Liver (tissue), 9 donors: ENCODE measurements around the gene RALGAPA2. TPM values are rescaled to one million over a fixed set of nuclear protein-coding genes. Genes with fewer than 3 reads are reported as not detected.
"Not testable (repeated sequence)": the region's sequence is repeated elsewhere in the genome, so short reads cannot be mapped to it uniquely, and the experiment has no call there.

ENCODE experiments used
- DNase-seq: peaks from one replicate; pipeline ENCODE4 v3.0.0-alpha.2; 2017; ENCODE audit warnings: low spot score
- H3K27ac ChIP-seq, 2 donors: one replicate each; pipeline ENCODE4 v1.7.0; 2013; ENCODE audit warnings: inconsistent platforms in 2 of 2, low read length in 2 of 2, control low read depth in 1 of 2, low read depth in 1 of 2, mild to moderate bottlenecking in 1 of 2
- H3K27me3 ChIP-seq, 4 donors: one replicate each; pipeline versions ENCODE4 v1.6.1 to v1.7.0; 2013; ENCODE audit warnings: low read length in 3 of 4, inconsistent platforms in 1 of 4, mild to moderate bottlenecking in 1 of 4, moderate library complexity in 1 of 4; ENCODE audit not compliant: control insufficient read depth in 4 of 4, insufficient read depth in 4 of 4
- H3K36me3 ChIP-seq, 4 donors: one replicate each; pipeline versions ENCODE4 v1.6.1 to v1.7.0; 2013; ENCODE audit warnings: low read length in 3 of 4, mild to moderate bottlenecking in 3 of 4, low read depth in 1 of 4, moderate library complexity in 1 of 4; ENCODE audit not compliant: control insufficient read depth in 4 of 4, insufficient read depth in 3 of 4
- H3K4me1 ChIP-seq, 4 donors: one replicate each; pipeline versions ENCODE4 v1.6.1 to v1.7.0; 2013; ENCODE audit warnings: low read length in 3 of 4, mild to moderate bottlenecking in 3 of 4, moderate library complexity in 1 of 4; ENCODE audit not compliant: control insufficient read depth in 4 of 4, insufficient read depth in 4 of 4
- H3K4me3 ChIP-seq, 3 donors: one replicate each; pipeline versions ENCODE4 v1.6.1 to v1.7.0; 2013; ENCODE audit warnings: low read length in 3 of 3, control low read depth in 1 of 3, low read depth in 1 of 3, mild to moderate bottlenecking in 1 of 3
- H3K9ac ChIP-seq, 2 donors: one replicate each; pipeline ENCODE4 v1.7.0; 2013; ENCODE audit warnings: low read length in 2 of 2, mild to moderate bottlenecking in 2 of 2, moderate library complexity in 2 of 2, control low read depth in 1 of 2, low read depth in 1 of 2
- H3K9me3 ChIP-seq, 4 donors: one replicate each; pipeline versions ENCODE4 v1.6.1 to v1.7.0; 2013; ENCODE audit warnings: low read length in 3 of 4; ENCODE audit not compliant: control insufficient read depth in 4 of 4
- EGR1 ChIP-seq, 2 donors: IDR thresholded peaks; 2 replicates each; pipeline ENCODE4 v1.6.1; 2016 to 2018; ENCODE audit warnings: antibody characterized with exemption in 2 of 2, low read depth in 2 of 2
- FOXA1 ChIP-seq: IDR thresholded peaks from 2 replicates; pipeline ENCODE4 v1.6.1; 2016; ENCODE audit warnings: antibody characterized with exemption
- FOXA2 ChIP-seq: IDR thresholded peaks from 2 replicates; pipeline ENCODE4 v1.6.1; 2016; ENCODE audit warnings: antibody characterized with exemption
- GABPA ChIP-seq, 2 donors: IDR thresholded peaks in 1 of 2; conservative IDR thresholded peaks in 1 of 2; 2 replicates each; pipeline ENCODE4 v1.6.1; 2016; ENCODE audit warnings: antibody characterized with exemption in 2 of 2, mild to moderate bottlenecking in 1 of 2, moderate library complexity in 1 of 2
- HNF4A ChIP-seq, 2 donors: conservative IDR thresholded peaks; 2 replicates each; pipeline ENCODE4 v1.6.1; 2016; ENCODE audit warnings: antibody characterized with exemption in 2 of 2, mild to moderate bottlenecking in 2 of 2
- HNF4G ChIP-seq: IDR thresholded peaks from 2 replicates; pipeline ENCODE4 v1.6.1; 2016; ENCODE audit warnings: antibody characterized with exemption
- JUND ChIP-seq, 2 donors: IDR thresholded peaks; 2 replicates each; pipeline ENCODE4 v1.6.1; 2016; ENCODE audit warnings: antibody characterized with exemption in 2 of 2
- MAX ChIP-seq: IDR thresholded peaks from 2 replicates; pipeline ENCODE4 v1.6.1; 2016; ENCODE audit warnings: antibody characterized with exemption
- NR2F2 ChIP-seq: IDR thresholded peaks from 2 replicates; pipeline ENCODE4 v1.6.1; 2016; ENCODE audit warnings: antibody characterized with exemption
- RAD21 ChIP-seq, 2 donors: IDR thresholded peaks; 2 replicates each; pipeline ENCODE4 v1.6.1; 2016; ENCODE audit warnings: antibody characterized with exemption in 2 of 2, mild to moderate bottlenecking in 2 of 2
- RXRA ChIP-seq, 2 donors: IDR thresholded peaks; 2 replicates each; pipeline ENCODE4 v1.6.1; 2017 to 2018; ENCODE audit warnings: antibody characterized with exemption in 2 of 2, mild to moderate bottlenecking in 1 of 2
- SP1 ChIP-seq: IDR thresholded peaks from 2 replicates; pipeline ENCODE4 v1.6.1; 2018; ENCODE audit warnings: antibody characterized with exemption, mild to moderate bottlenecking
- TAF1 ChIP-seq: conservative IDR thresholded peaks from 2 replicates; pipeline ENCODE4 v1.6.1; 2016; ENCODE audit warnings: antibody characterized with exemption, mild to moderate bottlenecking
- WGBS: extraction: QIAGEN DNeasy Blood & Tissue Kit; methylation state at CpG from one replicate; pipeline ENCODE4 v1.1.7; 2013; 5-methylcytosine and 5-hydroxymethylcytosine counted together
- polyA plus RNA-seq, 2 donors: library from polyadenylated mRNA; stranded (reverse) in 1 of 2; unstranded in 1 of 2; fragments of 200-250 nt in 1 of 2; fragments of >200 nt in 1 of 2; fragmentation: Nextera tagmentation in 1 of 2; extraction: Ambion mirVana in 1 of 2; gene quantifications; one replicate each; pipeline versions ENCODE4 v1.2.1 to v1.2.3, GENCODE V29; 2013 to 2015
- total RNA-seq, 2 donors: library from RNA; depleted of rRNA; stranded (reverse); fragments of >200 nt; gene quantifications; one replicate each; pipeline ENCODE4 v1.2.3, GENCODE V29; 2014
- TF ChIP-seq, protein P1 (sequence below): IDR thresholded peaks from 2 replicates; pipeline ENCODE4 v1.6.1; 2016; ENCODE audit warnings: antibody characterized with exemption
- TF ChIP-seq, protein P2 (sequence below): fragments of 150-350 bp; IDR thresholded peaks from 2 replicates; pipeline ENCODE4 v1.5.1; 2017; ENCODE audit warnings: improper control_type of control experiment, low read depth, low read length; ENCODE audit not compliant: missing input control
- donor health status: healthy.
- donor health status: healthy.
- donor health status: healthy.
- donor health status: healthy.
- donor health status: healthy.

RALGAPA2 gene
- total and polyA plus RNA-seq, 4 donors: 14.8 to 89.9 (median 25.1) TPM

GRCh38 chr20:20358801-20359200, 353.6 kb downstream of the RALGAPA2 start:
- H3K36me3 ChIP-seq: no peaks in the 10 kb centered on the region
- TF ChIP-seq SP1 (no peak), NR2F2 (no peak), FOXA1 (no peak), HNF4G (no peak), TAF1 (no peak), JUND (IDR thresholded peaks at IDR 0.05) (no peak), HNF4A (conservative IDR thresholded peaks at IDR 0.05) (no peak)
- no peaks in the 10 kb centered on the region for H3K9me3 ChIP-seq
- H3K27ac ChIP-seq: no peak overlapping the region
- no peak overlapping the region for H3K9ac ChIP-seq
- H3K4me3 ChIP-seq: no peak overlapping the region
- peaks cover 0 to 13% (median 7%) of the 10 kb centered on the region in 4 donors for H3K27me3 ChIP-seq
- peaks cover 0 to 7% (median 5%) of the 10 kb centered on the region in 4 donors for H3K4me1 ChIP-seq
- no peak for DNase-seq

GRCh38 chr20:20355503-20355902, 356.9 kb downstream of the RALGAPA2 start:
- DNase-seq, H3K4me3 ChIP-seq, H3K27ac ChIP-seq, H3K36me3 ChIP-seq, H3K9me3 ChIP-seq, H3K27me3 ChIP-seq, H3K9ac ChIP-seq, H3K4me1 ChIP-seq: not testable (repeated sequence)

GRCh38 chr20:20353576-20353975, 358.9 kb downstream of the RALGAPA2 start:
- WGBS: 70% methylated on average over 3 of the region's 3 CpGs
- no peak for DNase-seq

More at GRCh38 chr20:20353576-20353975, 358.9 kb downstream of the RALGAPA2 start:
- Histone ChIP-seq H3K4me3 (no peak overlapping the region), H3K27ac (no peak overlapping the region), H3K9ac (no peak overlapping the region), H3K36me3 (no peaks in the 10 kb centered on the region), H3K4me1 (no peaks in the 10 kb centered on the region), H3K9me3 (peaks cover 0 to 3% (median 0%) of the 10 kb centered on the region in 4 donors), H3K27me3 (peaks cover 0 to 4% (median 0%) of the 10 kb centered on the region in 4 donors)
- TF ChIP-seq RXRA (IDR thresholded peaks at IDR 0.05): no peak
- no peak for TF ChIP-seq RAD21 (IDR thresholded peaks at IDR 0.05)
- no peak for TF ChIP-seq GABPA (IDR thresholded peaks at IDR 0.05 in 1 of 2, conservative IDR thresholded peaks at IDR 0.05 in 1 of 2)
- TF ChIP-seq EGR1 (IDR thresholded peaks at IDR 0.05; ENCODE audit: low read depth in 2 of 2): no peak
- no peak for TF ChIP-seq FOXA1
- no peak for TF ChIP-seq MAX
- no peak for TF ChIP-seq HNF4G
- TF ChIP-seq NR2F2: no peak
- no peak for TF ChIP-seq HNF4A (conservative IDR thresholded peaks at IDR 0.05)
- TF ChIP-seq FOXA2: no peak
- no peak for TF ChIP-seq SP1
- TF ChIP-seq, protein P1, sequence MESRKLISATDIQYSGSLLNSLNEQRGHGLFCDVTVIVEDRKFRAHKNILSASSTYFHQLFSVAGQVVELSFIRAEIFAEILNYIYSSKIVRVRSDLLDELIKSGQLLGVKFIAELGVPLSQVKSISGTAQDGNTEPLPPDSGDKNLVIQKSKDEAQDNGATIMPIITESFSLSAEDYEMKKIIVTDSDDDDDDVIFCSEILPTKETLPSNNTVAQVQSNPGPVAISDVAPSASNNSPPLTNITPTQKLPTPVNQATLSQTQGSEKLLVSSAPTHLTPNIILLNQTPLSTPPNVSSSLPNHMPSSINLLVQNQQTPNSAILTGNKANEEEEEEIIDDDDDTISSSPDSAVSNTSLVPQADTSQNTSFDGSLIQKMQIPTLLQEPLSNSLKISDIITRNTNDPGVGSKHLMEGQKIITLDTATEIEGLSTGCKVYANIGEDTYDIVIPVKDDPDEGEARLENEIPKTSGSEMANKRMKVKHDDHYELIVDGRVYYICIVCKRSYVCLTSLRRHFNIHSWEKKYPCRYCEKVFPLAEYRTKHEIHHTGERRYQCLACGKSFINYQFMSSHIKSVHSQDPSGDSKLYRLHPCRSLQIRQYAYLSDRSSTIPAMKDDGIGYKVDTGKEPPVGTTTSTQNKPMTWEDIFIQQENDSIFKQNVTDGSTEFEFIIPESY: no peak
- TF ChIP-seq, protein P2, sequence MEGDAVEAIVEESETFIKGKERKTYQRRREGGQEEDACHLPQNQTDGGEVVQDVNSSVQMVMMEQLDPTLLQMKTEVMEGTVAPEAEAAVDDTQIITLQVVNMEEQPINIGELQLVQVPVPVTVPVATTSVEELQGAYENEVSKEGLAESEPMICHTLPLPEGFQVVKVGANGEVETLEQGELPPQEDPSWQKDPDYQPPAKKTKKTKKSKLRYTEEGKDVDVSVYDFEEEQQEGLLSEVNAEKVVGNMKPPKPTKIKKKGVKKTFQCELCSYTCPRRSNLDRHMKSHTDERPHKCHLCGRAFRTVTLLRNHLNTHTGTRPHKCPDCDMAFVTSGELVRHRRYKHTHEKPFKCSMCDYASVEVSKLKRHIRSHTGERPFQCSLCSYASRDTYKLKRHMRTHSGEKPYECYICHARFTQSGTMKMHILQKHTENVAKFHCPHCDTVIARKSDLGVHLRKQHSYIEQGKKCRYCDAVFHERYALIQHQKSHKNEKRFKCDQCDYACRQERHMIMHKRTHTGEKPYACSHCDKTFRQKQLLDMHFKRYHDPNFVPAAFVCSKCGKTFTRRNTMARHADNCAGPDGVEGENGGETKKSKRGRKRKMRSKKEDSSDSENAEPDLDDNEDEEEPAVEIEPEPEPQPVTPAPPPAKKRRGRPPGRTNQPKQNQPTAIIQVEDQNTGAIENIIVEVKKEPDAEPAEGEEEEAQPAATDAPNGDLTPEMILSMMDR: no peak
